ENCODE data around the gene SLF2. TPM values are rescaled to one million over a fixed set of nuclear protein-coding genes. Genes with fewer than 3 reads are reported as not detected.

SLF2 gene
- polyA plus RNA-seq, 1 donor: 98.3 TPM

- no peak for DNase-seq
Observed at GRCh38 chr10:100980711-100981110, 67.9 kb downstream of the SLF2 start.

GRCh38 chr10:100981178-100981772, 68.5 kb downstream of the SLF2 start:
- DNase-seq: no peak

GRCh38 chr10:100982916-100983830, 70.4 kb downstream of the SLF2 start:
- no peak for DNase-seq

DNA sequence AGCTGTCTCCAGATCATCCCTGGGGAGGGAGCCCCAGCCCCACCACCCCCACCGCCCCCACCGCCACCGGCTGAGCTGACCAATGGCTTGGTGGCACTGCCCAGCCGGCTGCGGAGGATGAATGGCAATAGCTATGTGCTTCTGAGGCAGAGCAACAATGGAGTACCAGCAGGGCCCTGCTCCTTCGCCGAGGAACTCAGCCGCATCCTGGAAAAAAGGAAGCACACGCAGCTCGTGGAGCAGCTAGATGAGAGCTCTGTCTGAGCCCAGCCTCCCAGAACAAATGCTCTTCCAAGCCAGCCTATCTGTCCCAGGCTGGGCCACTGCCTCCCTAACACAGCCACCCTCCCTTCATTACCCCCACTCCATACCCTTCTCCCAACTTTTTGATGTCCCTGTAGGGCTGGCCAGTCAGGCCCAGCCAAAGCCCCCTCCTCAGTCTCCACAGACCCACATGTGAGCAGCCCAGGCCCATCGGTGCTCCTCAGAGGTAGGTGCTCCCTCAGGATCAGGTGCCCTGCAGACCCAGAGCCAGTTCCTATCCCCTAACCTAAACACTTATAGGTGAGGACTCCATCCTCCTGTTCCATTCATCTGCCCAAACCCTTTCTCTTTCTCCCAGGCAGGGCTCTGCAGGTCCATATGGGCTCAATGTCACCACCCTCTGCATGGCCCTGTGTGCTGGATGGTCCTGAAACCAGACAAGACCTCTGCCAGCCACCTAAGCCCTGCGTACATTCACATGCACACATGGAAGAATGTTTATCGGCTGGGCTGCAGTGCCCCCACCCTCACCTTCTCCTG, 71.3 kb downstream of the SLF2 start:
- DNase-seq: no peak

DNA sequence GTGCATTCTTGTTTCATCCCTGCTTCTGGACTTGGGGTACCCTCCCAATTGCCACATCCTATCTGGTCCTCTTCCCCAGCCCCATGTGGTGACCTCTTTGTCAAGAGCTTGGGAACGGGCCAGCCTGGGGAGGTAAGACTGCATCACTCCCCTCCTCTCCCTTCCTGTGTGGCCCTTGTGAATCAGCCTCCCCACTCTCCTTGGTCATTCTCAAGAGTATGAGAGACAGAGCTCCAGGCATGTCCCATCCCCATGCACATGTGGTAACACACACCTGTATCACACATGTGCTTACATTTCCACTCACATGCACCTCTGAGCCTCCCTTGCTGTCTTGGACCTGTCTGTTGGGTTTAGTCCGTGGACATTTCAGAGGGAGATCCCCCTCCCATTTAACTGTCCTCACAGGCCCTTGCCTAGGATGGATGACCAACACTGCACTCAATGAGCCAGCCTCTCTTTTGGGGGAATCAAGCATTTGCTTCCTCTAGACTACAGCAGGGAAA, 72.0 kb downstream of the SLF2 start:
- DNase-seq: no peak

GRCh38 chr10:100985336-100985735, 72.6 kb downstream of the SLF2 start:
- DNase-seq: no peak

- no peak for DNase-seq
Observed at GRCh38 chr10:100986623-100986951, 73.8 kb downstream of the SLF2 start.

GRCh38 chr10:100986952-100987684, 74.4 kb downstream of the SLF2 start, which contains the start of the genes MRPL43 and TWNK:
TSS of gene MRPL43 (minus strand) at chr10:100987497. CDS start at chr10:100987443, 54 bp downstream.
TSS of gene TWNK (plus strand) at chr10:100987543. CDS start at chr10:100988211, 668 bp downstream.
- peak; percentile 88 for DNase-seq

DNA sequence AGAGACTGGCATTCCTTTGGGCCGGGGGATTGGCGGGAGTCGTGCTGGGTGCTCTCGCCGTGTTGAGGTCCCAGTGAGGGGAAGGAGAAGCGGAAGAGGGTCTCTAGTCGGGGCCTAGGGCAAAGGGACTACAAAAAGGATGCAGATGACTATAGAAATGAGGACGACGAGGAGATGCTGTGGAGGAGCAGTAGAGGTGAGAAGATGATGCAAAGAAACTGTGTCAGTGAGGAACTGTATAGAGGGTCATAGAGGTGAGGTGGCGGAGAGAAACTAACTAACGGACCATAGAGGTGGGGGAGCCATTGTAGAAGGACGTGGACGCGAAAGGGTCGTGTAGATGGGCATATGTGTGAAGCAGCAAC, 74.9 kb downstream of the SLF2 start:
- DNase-seq: no peak

GRCh38 chr10:100988166-100988565, 75.4 kb downstream of the SLF2 start:
- no peak for DNase-seq

DNA sequence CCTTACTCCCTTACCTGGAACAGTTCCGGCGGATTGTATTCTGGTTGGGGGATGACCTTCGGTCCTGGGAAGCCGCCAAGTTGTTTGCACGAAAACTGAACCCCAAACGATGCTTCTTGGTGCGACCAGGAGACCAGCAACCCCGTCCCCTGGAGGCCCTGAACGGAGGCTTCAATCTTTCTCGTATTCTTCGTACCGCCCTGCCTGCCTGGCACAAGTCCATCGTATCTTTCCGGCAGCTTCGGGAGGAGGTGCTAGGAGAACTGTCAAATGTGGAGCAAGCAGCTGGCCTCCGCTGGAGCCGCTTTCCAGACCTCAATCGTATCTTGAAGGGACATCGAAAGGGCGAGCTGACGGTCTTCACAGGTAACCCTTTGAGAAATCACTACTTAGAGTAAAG, 76.3 kb downstream of the SLF2 start:
- DNase-seq: no peak

DNA sequence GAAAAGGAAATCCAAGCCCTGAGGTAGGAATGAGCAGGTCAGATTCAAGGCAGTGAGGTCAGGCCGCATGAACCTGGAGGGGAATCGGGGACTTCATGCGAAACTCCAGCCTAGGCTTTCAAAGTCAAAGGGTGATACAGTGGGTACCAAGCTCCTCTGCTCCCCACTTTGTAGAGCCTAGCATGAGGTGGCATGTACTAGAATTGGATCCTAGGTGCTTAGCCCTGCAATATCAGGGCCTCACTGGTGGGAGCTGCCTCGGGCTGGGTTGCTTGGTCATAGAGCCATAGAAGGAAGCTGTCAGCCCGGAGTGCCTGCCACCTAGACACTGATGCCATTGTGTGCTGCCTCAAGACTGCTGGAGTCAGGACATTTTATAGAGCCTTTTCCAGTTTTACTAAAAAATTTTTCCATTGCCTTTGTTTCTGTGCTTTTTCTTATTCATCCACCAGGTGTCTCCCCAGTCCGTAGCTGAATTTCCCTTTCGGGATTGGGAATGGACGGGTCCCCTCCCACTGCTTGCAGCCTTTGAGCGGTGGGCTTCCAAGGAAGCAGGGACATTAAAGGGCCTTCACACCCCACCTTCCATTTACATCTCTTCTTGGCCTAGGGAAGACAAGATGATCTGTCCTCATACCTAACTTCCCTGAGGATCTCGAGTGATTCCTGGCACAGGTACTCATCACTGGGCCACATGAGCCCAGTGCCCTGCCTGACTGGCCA, 81.4 kb downstream of the SLF2 start:
- peak; percentile 51 for DNase-seq

DNA sequence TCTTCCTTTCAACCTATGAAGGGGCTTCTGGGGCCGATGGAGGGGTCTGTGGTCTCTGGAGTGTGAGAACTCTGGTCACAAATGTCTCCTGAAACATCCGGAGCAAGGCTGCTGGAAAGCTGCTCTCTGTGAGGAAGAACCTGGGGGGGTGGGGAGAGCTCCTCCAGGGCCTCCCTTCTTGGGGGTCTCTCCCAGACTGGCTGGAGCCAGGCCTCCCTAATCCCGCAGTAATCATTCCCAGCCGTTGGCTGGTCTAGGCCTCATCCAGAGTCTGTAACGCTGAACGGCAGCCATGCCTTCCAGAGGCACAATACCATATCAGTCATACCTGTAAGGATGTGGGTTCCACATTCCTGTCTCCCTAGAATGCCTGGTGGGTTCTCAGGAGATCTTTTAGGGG, 82.4 kb downstream of the SLF2 start:
- DNase-seq: no peak

DNA sequence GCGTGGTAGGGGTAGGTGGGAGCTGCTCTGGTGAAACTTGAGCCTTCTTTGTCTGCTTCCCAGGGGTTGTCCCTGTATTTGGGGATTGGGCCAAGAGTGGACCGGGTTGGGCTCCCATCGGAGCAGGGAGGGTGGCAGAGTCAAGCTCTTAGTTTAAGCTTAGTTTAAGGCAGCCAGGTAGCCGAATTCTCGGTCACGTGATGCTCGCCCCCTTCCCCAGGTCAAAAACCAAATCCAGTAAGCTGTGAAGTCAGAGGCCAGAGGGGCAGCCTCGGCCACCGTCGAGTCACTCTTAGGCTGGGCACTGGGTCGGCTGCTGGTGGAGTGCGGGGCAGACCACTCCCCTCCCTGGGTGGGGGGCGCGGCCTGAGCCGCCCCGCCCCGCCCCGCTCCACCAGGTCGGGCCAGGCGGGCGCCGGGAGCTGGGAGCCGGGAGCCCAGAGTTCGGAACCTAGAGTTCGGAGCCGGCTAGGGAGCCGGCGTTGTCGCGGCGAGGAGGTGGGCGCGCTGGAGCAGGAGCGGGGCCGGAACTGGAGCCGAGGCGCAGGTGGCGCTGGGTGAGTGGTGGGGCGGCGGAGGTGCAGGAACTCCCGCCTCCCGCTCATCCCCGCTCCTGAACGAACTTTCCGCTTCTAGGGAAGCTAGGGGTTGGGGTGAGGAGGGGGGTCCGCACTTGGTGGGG, 84.1 kb downstream of the SLF2 start:
- DNase-seq: peak; percentile 23

- peak; percentile 69 for DNase-seq
Observed at GRCh38 chr10:100997360-100998182, 84.8 kb downstream of the SLF2 start.

DNA sequence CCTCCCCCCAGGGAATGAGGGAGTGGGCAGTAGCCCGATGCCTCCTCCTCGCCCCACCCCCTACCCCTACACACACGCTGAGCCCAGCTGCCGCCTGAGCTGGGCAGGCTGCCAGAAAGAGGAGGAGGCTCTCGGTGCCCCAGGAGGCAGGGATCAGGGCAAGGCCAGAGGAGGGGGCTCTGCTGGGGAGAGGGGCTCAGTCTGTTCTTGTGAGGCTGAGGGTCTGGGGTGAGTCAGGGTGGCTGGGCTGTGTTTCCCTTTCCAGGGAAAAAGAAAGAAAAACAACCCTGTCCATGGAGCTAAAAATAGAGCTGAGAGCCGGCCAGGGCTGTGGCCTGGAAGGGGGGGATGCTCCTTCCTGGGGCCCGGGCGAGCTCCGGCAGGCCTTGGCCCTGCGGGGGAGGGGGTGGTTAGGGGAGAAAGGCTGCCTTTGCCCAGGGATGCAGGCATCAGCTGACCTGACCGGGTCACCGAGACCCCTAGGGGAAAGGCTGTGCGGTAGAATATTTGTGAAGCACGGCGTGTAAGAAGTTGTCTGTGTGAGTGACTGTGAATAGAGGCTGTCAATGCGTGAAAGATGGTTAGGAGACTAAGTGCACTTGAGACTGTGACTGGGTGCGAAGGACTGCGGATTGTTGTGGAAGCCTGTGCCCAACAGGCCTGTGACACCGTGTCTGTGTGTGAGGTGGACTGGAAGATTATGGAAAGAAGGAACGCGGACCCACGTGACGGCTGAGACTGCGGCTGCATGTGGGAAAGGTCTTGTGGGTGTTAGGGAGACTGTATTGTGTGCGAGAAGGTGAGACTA, 85.6 kb downstream of the SLF2 start:
- peak; percentile 88 for DNase-seq

DNA sequence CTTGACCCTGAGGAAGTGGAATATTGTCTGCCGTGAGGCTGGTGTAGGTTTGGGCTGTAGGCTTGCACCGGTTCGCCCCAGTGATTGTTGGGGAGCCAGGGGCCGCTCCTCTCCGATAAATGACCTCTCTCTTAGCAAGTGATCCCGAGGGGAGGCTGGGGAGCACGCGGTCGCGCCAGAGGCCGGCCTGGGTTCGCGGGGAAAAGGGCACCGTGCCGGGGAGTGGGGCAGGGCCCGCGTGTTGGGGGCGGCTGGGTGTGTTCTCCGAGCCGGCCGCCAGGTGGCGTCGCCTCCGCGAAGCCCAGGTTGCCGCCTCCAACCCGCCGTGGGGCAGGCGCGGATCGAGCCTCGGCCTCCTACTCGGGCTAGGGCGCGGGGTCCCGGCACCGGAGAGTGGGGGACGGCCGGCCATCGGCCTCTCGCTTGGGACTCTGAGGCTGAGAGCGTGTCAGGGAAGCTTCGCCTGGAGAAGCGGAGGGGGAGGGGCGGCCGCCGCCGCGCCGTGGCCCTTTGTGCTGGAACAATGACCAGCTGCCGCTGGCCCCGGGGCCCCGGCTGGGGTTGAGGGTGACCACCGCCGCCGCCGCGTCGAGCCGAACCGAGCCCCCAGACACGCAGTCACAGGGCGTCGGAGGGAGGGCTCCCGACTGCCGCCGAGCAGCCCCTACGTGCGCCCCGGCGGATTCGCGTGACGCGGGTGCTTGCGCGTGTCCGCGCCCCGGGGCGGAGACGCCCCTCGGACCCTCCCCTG, 86.4 kb downstream of the SLF2 start:
- peak; percentile 92 for DNase-seq

GRCh38 chr10:100999742-101000126, 87.0 kb downstream of the SLF2 start, which contains the start of gene LZTS2:
TSS of gene LZTS2 (plus strand) at chr10:100999808. CDS start at chr10:101002539, 2,731 bp downstream.
- DNase-seq: no peak

All from hindlimb muscle (tissue), 1 donor.